ES-I3 (cell line): Measurements from ENCODE around the gene LY6G5B.
A peak's percentile ranks its signal among the peaks of the same experiment; 100 is the strongest.

Experiments used
- H3K36me3 ChIP-seq: 2 replicates; pipeline ENCODE4 v1.6.1; 2013; ENCODE audit warnings: mild to moderate bottlenecking, low read length, control low read depth, moderate library complexity; ENCODE audit not compliant: insufficient read depth
- H3K4me1 ChIP-seq: 2 replicates; pipeline ENCODE4 v1.6.1; 2013; ENCODE audit warnings: mild to moderate bottlenecking, control low read depth, low read length; ENCODE audit not compliant: insufficient read depth
- H3K9ac ChIP-seq: 2 replicates; pipeline ENCODE4 v1.6.1; 2013; ENCODE audit warnings: low read depth, mild to moderate bottlenecking, low read length, moderate library complexity
- H3K9me3 ChIP-seq: 2 replicates; pipeline ENCODE4 v1.6.1; 2013; ENCODE audit warnings: mild to moderate bottlenecking, low read length, moderate library complexity; ENCODE audit not compliant: control insufficient read depth, insufficient read depth

Gene LY6G5B

GRCh38 chr6:31663961-31664789 lies 5.6 kb upstream of the LY6G5B start:
- H3K36me3 ChIP-seq: peaks cover 24% of the 10 kb centered on the region
- H3K4me1 ChIP-seq: peaks cover 6% of the 10 kb centered on the region
- peak overlapping the region; percentile 90 for H3K9ac ChIP-seq
- no peaks in the 10 kb centered on the region for H3K9me3 ChIP-seq

GRCh38 chr6:31664790-31665500 lies 4.8 kb upstream of the LY6G5B start, which contains the start of gene GPANK1:
TSS of gene GPANK1 (minus strand) at chr6:31664997. CDS start at chr6:31664478, 519 bp downstream.
- H3K36me3 ChIP-seq: peaks cover 27% of the 10 kb centered on the region
- no peaks in the 10 kb centered on the region for H3K9me3 ChIP-seq
- H3K9ac ChIP-seq: peak within 1 kb of the TSS; percentile 90
- H3K4me1 ChIP-seq: peaks cover 6% of the 10 kb centered on the region

GRCh38 chr6:31665501-31666336 lies 4.1 kb upstream of the LY6G5B start, which contains the start of gene CSNK2B:
TSS of gene CSNK2B (plus strand) at chr6:31666080. CDS start at chr6:31666832, 752 bp downstream.
- Histone ChIP-seq H3K4me1 (peaks cover 6% of the 10 kb centered on the region), H3K9me3 (no peaks in the 10 kb centered on the region), H3K36me3 (peaks cover 34% of the 10 kb centered on the region), H3K9ac (peak within 1 kb of the TSS; percentile 90)

- Histone ChIP-seq H3K9me3 (no peaks in the 10 kb centered on the region), H3K9ac (peak overlapping the region; percentile 90), H3K4me1 (peaks cover 6% of the 10 kb centered on the region), H3K36me3 (peaks cover 36% of the 10 kb centered on the region)
These were observed 3.3 kb upstream of the LY6G5B start for GRCh38 chr6:31666337-31666965.

- H3K9ac ChIP-seq: no peak overlapping the region
- H3K9me3 ChIP-seq: no peaks in the 10 kb centered on the region
- H3K4me1 ChIP-seq: no peaks in the 10 kb centered on the region
- H3K36me3 ChIP-seq: peaks cover 5% of the 10 kb centered on the region
These were observed 6.6 kb downstream of the LY6G5B start for GRCh38 chr6:31676322-31676903.

- Histone ChIP-seq H3K4me1 (no peaks in the 10 kb centered on the region), H3K9me3 (no peaks in the 10 kb centered on the region), H3K36me3 (peaks cover under 1% of the 10 kb centered on the region; the same call in 1 of the 2 replicates), H3K9ac (no peak overlapping the region)
These were observed 7.1 kb downstream of the LY6G5B start for GRCh38 chr6:31676904-31677303.

- Histone ChIP-seq H3K9me3 (no peaks in the 10 kb centered on the region), H3K4me1 (no peaks in the 10 kb centered on the region), H3K9ac (no peak overlapping the region)
These were observed 8.2 kb downstream of the LY6G5B start for GRCh38 chr6:31677955-31678354.

GRCh38 chr6:31680226-31681134 lies 10.7 kb downstream of the LY6G5B start, which contains the start of gene LY6G5C:
TSS of gene LY6G5C (minus strand) at chr6:31681067. CDS start at chr6:31680373, 694 bp downstream.
- no peaks in the 10 kb centered on the region for H3K9me3 ChIP-seq
- no peaks in the 10 kb centered on the region for H3K36me3 ChIP-seq
- peak within 1 kb of the TSS; percentile 52 for H3K9ac ChIP-seq
- H3K4me1 ChIP-seq: no peaks in the 10 kb centered on the region

More at GRCh38 chr6:31677955-31678354, 8.2 kb downstream of the LY6G5B start:
- no peaks in the 10 kb centered on the region; the same call in 1 of the 2 replicates for H3K36me3 ChIP-seq

- Histone ChIP-seq H3K9ac (peak overlapping the region; percentile 52), H3K36me3 (no peaks in the 10 kb centered on the region), H3K9me3 (no peaks in the 10 kb centered on the region), H3K4me1 (no peaks in the 10 kb centered on the region)
These were observed 11.4 kb downstream of the LY6G5B start for GRCh38 chr6:31681135-31681671.

GRCh38 chr6:31683591-31683990 lies 13.8 kb downstream of the LY6G5B start:
- H3K36me3 ChIP-seq: peaks cover 8% of the 10 kb centered on the region
- H3K9me3 ChIP-seq: no peaks in the 10 kb centered on the region
- H3K4me1 ChIP-seq: no peaks in the 10 kb centered on the region
- H3K9ac ChIP-seq: peak overlapping the region; percentile 62; the same call in 1 of the 2 replicates

GRCh38 chr6:31686483-31686882 lies 16.7 kb downstream of the LY6G5B start:
- Histone ChIP-seq H3K9me3 (no peaks in the 10 kb centered on the region), H3K36me3 (peaks cover 15% of the 10 kb centered on the region), H3K9ac (no peak overlapping the region), H3K4me1 (peaks cover 6% of the 10 kb centered on the region; the same call in 1 of the 2 replicates)

- peaks cover 15% of the 10 kb centered on the region for H3K36me3 ChIP-seq
- H3K4me1 ChIP-seq: peaks cover 6% of the 10 kb centered on the region; the same call in 1 of the 2 replicates
- H3K9ac ChIP-seq: no peak overlapping the region
- no peaks in the 10 kb centered on the region for H3K9me3 ChIP-seq
These were observed 17.5 kb downstream of the LY6G5B start for GRCh38 chr6:31687321-31687720.
